Measurements from ENCODE around the gene DIS3L.
"Not testable (repeated sequence)": the region's sequence is repeated elsewhere in the genome, so short reads cannot be mapped to it uniquely, and the experiment has no call there.

Gene DIS3L

GRCh38 chr15:66278056-66278455 is 15.3 kb upstream of the DIS3L start:
- DNase-seq: no peak

DNA sequence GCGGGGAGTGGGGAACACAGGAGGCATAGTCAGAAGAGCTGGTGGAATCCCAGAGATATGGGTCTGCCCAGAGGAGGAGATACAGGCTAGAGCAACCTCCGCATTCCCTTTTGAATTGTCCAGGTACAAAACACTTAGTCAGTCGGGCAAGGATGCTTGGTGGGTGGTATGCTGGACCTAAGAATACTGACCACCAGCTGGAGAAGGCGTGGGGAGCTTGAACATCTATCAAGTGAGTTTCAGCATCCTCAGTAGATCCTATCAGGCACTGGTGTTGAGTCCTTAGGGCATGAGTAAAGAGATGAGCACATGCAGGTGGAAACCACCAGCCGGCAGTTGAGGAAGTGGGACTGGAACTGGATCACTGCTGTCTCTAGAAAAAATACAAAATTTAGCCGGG is 14.7 kb upstream of the DIS3L start:
- DNase-seq: no peak

DNA sequence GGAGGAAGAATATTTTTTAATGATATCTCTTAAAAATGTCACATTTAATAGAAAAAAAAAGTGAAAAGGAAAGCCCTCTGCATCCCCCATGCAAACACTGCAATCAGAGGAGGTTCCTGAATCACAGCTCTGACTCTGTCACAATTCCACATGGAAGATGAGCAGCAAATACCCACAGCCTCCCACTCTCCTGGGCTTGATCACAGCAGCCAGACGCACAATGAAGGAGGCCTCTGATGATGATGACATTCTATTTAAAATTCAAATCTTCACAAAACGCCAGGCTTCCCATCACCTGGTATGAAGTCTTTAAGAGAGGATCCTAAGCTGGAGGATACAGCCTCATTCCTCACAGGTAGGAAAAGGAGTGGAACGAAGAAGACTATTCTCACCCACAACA is 9.1 kb upstream of the DIS3L start:
- DNase-seq: no peak

DNA sequence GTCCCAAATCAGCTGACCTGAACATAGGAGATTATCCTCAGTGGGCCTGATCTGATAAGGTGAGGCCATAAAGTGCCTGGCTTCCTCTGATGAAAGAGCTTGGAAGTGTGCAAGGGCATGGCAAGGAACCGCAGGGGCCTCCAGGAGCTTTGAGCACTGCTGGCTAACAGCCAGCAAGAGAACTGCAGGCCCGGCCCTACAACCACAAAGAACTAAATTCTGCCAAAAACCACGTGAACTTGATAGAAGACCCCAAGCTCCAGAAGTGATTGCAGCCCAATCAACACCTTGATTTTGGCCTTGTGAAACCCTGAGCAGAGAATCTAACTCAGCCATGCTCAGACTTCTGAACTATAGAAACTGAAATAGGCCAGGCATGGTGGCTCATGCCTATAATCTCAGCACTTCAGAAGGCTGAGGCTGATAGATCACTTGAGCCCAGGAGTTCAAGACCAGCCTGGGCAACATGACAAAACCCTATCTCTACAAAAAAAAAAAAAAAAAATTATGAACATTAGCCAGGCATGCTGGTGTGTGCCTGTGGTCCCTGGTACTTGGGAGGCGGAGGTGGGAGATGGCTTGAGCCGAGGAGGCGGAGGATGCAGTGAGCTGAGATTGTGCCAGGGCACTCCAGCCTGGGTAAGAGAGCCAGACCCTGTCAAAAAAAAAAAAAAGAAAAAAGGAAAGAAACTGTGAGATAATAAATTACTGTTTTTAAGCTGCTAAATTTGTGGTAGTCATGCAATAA is 7.7 kb upstream of the DIS3L start:
- no peak for DNase-seq

DNA sequence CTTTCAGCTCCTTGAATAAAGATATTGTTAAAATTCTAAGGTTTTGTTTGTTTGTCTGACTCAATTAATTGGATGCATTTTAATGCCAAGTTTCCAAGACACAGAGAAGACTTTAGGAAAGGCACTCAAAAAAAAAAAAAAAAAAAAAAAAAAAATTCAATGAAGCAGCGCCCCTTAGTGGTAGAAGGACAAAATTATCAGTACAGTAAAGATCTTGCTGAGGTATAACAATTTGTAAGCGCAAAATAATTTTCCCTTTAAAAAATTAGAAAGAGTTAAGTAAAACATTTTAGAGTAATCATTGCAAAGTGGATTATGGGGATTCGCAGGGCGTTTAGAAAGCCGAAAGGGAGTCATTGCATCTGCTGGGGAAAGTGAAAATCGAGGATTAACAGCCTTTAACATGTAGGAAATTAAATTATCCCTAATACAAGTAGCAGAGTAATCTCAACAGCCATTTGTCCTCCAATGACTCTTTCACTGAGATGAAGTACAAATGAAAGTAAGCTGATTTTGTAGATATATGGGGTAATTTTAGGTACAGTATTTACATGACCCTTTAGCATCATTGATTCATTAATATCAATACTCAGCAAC is 5.8 kb upstream of the DIS3L start:
- no peak for DNase-seq

DNA sequence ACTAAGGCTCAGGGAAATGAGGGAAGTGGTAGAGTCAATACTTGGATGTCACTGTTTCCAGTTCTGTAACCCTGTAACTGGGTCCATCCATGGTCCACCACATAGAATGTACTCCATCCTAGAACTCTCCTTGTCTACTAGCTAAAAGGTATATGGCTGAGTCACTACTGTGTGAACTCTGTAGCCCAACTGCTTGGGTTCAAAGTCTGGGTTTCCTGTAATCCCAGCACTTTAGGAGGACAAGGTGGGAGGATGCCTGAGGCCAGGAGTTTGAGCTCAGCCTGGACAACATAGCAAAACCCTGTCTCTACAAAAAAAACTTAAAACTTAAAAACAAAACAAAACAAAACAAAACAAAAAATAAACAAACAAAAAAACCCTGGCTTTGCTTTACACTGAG is 5.3 kb upstream of the DIS3L start:
- DNase-seq: no peak

- no peak for DNase-seq
These were observed 4.7 kb upstream of the DIS3L start for GRCh38 chr15:66288551-66289185.

- DNase-seq: no peak
These were observed 3.4 kb upstream of the DIS3L start for GRCh38 chr15:66290007-66290406.

- DNase-seq: peak; percentile 7
These were observed 2.9 kb upstream of the DIS3L start for GRCh38 chr15:66290518-66290917.

- no peak for DNase-seq
These were observed 1.4 kb upstream of the DIS3L start for GRCh38 chr15:66291816-66292570.

DNA sequence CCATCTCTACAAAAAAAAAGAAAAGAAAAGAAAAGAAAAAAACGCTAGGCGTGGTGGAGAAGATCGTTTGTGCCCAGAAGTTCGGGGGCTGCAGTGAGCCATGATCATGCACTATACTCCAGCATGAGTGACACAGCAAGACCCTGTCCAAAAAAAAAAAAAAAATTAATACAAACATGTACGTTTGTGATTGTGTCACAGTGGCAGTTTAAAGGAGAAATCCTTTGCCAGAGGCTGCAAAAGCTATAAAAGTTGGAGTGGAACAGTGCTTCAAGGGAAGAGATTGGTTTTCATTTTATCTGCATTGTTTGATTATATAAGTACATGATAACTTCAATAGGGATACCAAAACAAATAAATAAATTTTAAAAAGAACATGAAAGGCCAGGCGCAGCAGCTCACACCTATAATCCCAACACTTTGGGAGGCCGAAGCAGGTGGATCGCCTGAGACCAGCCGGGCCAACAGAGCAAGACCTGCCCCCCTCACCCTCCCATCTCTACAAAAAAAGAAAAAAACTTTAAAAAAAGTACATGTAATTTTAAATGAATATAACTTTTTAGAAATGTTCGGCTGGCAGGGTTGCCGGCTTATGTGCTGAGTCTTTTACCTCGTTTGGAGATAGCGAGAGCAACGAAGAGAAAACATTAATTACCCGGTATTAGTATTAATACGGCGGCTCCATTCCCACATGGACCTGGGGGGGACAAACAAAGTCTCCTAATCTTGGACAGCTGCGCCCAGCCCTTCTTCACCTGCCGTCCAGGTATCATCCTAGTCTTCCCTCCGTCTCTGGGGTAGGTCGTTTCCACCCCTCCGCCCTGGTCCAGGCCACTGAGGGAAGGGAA is 573 bp upstream of the DIS3L start:
- peak in 1 of 2 experiments; percentile 8 for DNase-seq

DNA sequence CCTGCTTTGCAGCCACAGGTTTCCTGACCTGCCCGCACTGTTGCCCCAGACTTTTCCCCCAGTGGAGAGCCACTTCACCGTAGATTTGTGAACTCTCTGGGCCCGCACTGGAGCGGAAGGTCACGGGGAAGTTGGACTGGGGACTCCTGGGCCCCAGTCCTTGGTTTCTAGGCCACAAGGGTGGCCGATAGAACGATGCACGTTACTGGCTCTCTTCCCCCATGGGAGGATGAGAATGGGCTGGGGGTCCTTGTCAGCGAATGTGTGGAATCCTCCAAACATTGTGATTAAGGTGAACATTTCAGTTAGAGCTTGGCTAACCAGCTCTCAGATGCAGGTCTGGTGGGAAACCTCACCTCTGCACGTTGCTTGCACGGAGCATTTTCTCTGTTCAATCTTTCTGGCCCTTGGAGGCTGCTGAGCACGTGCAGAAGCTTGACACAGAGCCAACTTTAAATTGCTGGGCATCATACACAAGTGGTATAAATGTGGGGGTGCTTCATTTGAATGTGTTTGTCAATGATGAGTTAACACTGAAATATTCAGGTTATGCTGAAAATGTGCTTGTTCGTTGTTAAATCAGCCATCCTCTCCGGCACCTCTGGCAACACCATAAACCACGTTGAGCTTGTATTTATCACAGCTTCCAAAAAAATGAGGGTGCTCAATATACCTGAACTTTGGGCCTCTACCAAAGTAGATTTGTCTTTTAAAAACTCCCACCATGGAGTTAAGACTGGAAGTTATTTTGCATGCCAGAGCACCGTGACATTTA is 976 bp downstream of the DIS3L start:
- peak; percentile 13 to 35 for DNase-seq

DNA sequence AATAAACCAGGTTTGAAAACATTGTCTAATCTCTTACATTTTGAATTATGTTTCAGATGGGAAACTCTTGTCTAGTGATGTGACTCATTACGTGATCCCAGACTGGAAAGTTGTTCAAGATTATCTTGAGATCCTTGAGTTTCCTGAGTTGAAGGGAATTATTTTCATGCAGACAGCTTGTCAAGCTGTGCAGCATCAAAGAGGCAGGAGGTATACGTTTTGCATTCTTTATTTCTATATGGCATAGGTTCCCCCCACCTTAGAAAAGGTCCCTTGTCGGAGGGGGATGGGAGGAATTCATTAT is 1.5 kb downstream of the DIS3L start:
- no peak for DNase-seq

- DNase-seq: no peak
These were observed 2.8 kb downstream of the DIS3L start for GRCh38 chr15:66296186-66296585.

GRCh38 chr15:66298803-66299251 is 5.5 kb downstream of the DIS3L start:
- DNase-seq: no peak

DNA sequence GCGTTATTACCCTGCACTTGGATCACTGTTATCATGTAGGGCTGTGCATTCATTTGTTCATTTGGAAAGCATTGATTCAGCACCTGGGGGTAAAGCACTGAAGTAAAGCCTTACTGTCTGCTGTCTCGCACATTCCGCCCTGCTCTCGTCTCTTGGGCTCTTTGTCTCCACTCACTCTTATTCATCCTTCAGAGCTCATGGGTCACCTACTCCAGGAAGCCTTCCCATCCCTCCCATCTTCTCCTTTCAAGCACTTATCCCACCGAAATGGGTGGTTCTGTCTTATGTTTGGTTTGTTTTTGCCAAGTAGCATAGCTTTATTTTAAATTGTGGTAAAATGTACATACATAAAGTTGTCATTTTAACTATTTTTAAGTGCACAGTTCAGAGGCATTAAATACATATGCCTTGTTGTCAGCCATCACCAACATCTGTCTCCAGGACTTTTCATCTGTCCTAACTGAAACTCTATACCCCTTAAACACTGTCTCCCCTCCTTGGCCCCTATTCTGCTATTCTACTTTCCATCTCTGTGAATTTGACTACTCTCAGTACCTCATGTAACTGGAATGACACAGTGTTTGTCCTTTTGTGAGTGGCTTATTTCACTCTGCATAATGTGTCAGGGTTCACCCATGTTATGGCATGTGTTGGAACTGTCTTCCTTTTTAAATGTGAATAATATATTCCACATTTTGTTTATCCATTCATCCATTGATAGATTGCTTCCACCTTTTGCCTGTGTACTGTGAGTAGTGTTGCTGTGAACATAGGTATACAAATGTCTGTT is 9.3 kb downstream of the DIS3L start:
- no peak for DNase-seq

DNA sequence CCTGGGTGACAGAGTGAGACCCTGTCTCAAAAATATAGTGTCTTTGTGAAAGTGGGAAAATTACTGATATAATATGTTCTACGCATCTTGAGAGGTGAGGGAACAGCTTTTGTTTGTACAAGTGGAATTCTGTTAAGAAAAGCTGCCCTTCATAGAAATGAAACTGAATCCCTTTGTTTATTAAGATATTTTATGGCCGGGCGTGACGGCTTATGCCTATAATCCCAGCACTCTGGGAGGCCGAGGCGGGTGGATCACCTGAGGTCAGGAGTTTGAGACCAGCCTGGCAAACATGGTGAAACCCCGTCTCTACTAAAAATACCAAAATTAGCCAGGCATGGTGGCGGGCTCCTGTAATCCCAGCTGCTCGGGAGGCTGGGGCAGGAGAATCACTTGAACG is 11.1 kb downstream of the DIS3L start:
- DNase-seq: not testable (repeated sequence)

DNA sequence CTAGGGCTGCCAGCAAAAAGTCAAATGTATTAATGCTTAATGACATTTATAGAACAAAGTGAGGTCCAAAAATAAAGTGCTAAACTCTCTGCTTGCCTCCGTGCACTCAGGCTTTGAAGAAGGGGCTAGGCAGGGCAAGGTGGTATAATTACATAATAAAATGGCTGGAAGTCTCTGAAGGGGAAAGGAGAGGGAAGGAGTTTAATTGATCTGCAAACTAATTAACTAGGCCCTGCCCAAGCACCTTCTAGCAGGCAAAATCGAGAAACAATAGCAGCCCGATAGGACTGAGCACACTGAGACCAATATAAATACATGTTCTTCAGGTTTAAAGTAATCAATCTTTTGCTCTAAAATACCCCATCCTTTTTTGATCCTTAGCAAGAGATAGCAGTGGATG is 13.0 kb downstream of the DIS3L start:
- no peak for DNase-seq

GRCh38 chr15:66308531-66308930 is 15.2 kb downstream of the DIS3L start:
- DNase-seq: no peak

DNA sequence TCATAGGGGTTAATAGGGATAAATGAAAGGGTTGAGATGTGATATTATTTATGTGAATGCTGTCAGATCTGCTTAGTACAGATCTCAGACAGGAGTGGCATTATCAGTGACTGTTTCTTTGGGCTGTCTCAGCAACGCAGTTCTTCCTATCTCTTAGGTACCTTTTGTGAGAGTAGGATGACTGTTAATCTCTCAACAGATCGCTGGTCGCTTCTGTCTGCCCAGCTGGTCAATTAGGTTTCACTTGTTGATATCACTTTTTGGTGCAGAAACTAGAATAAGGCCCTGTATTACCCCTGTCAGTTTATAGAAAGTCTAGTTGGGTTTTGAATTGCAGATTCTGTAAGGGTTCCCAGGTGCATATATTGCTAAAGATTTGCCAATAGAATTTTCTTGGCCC is 16.5 kb downstream of the DIS3L start:
- no peak for DNase-seq

GRCh38 chr15:66310786-66311185 is 17.4 kb downstream of the DIS3L start:
- no peak for DNase-seq

Data from activated CD4-positive, alpha-beta T cell treated with anti-CD3 and anti-CD28 coated beads, Interleukin-2, amount 50 U/mL, for 48 hours (primary cell).